H9 (cell line): Measurements from ENCODE around the gene ARHGEF39. TPM values are rescaled to one million over a fixed set of nuclear protein-coding genes. Genes with fewer than 3 reads are reported as not detected.

Experiments used
- DNase-seq: peaks from one replicate; pipeline ENCODE4 v3.0.0-alpha.2; 2017
- H2AFZ ChIP-seq: one replicate; pipeline ENCODE4 v1.6.1; 2013; ENCODE audit warnings: mild to moderate bottlenecking, low read length, control low read depth, moderate library complexity
- H2AK5ac ChIP-seq: 2 replicates; pipeline ENCODE4 v1.6.1; 2013; ENCODE audit warnings: low read length, control low read depth, mixed read lengths; ENCODE audit not compliant: insufficient read length
- H2BK120ac ChIP-seq: one replicate; pipeline ENCODE4 v1.6.1; 2013; ENCODE audit warnings: low read depth, mild to moderate bottlenecking, low read length, control low read depth, inconsistent platforms; ENCODE audit not compliant: poor library complexity, severe bottlenecking
- H2BK12ac ChIP-seq: 2 replicates; pipeline ENCODE4 v1.6.1; 2013; ENCODE audit warnings: low read length, control low read depth, mixed read lengths, low read depth; ENCODE audit not compliant: insufficient read length
- H2BK15ac ChIP-seq: 2 replicates; pipeline ENCODE4 v1.6.1; 2013; ENCODE audit warnings: low read depth, low read length, control low read depth
- H2BK20ac ChIP-seq: one replicate; pipeline ENCODE4 v1.6.1; 2013; ENCODE audit warnings: low read depth, mild to moderate bottlenecking, low read length, control low read depth, inconsistent platforms; ENCODE audit not compliant: poor library complexity, severe bottlenecking
- H2BK5ac ChIP-seq: 2 replicates; pipeline ENCODE4 v1.6.1; 2013; ENCODE audit warnings: low read length, control low read depth, mixed read lengths; ENCODE audit not compliant: insufficient read length
- H3K14ac ChIP-seq: 2 replicates; pipeline ENCODE4 v1.6.1; 2013; ENCODE audit warnings: low read length, control low read depth; ENCODE audit not compliant: insufficient read depth
- H3K18ac ChIP-seq: 2 replicates; pipeline ENCODE4 v1.6.1; 2013; ENCODE audit warnings: low read depth, mild to moderate bottlenecking, mixed read lengths, low read length, control low read depth; ENCODE audit not compliant: insufficient read length
- H3K23ac ChIP-seq: 2 replicates; pipeline ENCODE4 v1.6.1; 2013; ENCODE audit warnings: low read length, control low read depth, mixed read lengths, low read depth; ENCODE audit not compliant: insufficient read length
- H3K23me2 ChIP-seq: 2 replicates; pipeline ENCODE4 v1.6.1; 2013; ENCODE audit warnings: low read depth, mild to moderate bottlenecking, mixed read lengths, low read length, control low read depth; ENCODE audit not compliant: insufficient read length, poor library complexity, severe bottlenecking
- H3K27ac ChIP-seq: 2 replicates; pipeline ENCODE4 v1.5.1; 2013; ENCODE audit warnings: low read length, control low read depth, mixed read lengths, low read depth; ENCODE audit not compliant: insufficient read length
- H3K27me3 ChIP-seq: 2 replicates; pipeline ENCODE4 v1.6.1; 2013; ENCODE audit warnings: low read length, control low read depth, inconsistent platforms; ENCODE audit not compliant: insufficient read depth
- H3K4ac ChIP-seq: 2 replicates; pipeline ENCODE4 v1.6.1; 2013; ENCODE audit warnings: low read depth, mild to moderate bottlenecking, control low read depth, inconsistent platforms, low read length, moderate library complexity
- H3K4me1 ChIP-seq: 2 replicates; pipeline ENCODE4 v1.6.1; 2013; ENCODE audit warnings: low read length, control low read depth, inconsistent platforms; ENCODE audit not compliant: insufficient read depth
- H3K4me2 ChIP-seq: 2 replicates; pipeline ENCODE4 v1.6.1; 2013; ENCODE audit warnings: low read length, control low read depth, mixed read lengths; ENCODE audit not compliant: insufficient read length, insufficient read depth
- H3K56ac ChIP-seq: 2 replicates; pipeline ENCODE4 v1.6.1; 2013; ENCODE audit warnings: low read depth, mild to moderate bottlenecking, mixed read lengths, low read length, control low read depth; ENCODE audit not compliant: insufficient read length
- H3K79me1 ChIP-seq: 2 replicates; pipeline ENCODE4 v1.6.1; 2013; ENCODE audit warnings: low read depth, mild to moderate bottlenecking, moderate library complexity, low read length, control low read depth, inconsistent platforms; ENCODE audit not compliant: insufficient read depth, poor library complexity, severe bottlenecking
- H3K79me2 ChIP-seq: 2 replicates; pipeline ENCODE4 v1.6.1; 2013; ENCODE audit warnings: low read length, control low read depth, inconsistent platforms; ENCODE audit not compliant: insufficient read depth
- H3K9ac ChIP-seq: 2 replicates; pipeline ENCODE4 v1.6.1; 2013; ENCODE audit warnings: low read length, control low read depth, mixed read lengths; ENCODE audit not compliant: insufficient read length; ENCODE audit errors: extremely low read depth
- H3K9me3 ChIP-seq: one replicate; pipeline ENCODE4 v1.6.1; 2013; ENCODE audit warnings: low read depth, low read length, inconsistent platforms; ENCODE audit not compliant: control insufficient read depth
- H3T11ph ChIP-seq: one replicate; pipeline ENCODE4 v1.6.1; 2013; ENCODE audit warnings: mild to moderate bottlenecking, low read length, control low read depth, inconsistent platforms
- H4K20me1 ChIP-seq: one replicate; pipeline ENCODE4 v1.6.1; 2013; ENCODE audit not compliant: control insufficient read depth, insufficient read length, insufficient read depth
- H4K5ac ChIP-seq: 2 replicates; pipeline ENCODE4 v1.6.1; 2013; ENCODE audit warnings: low read depth, mild to moderate bottlenecking, mixed read lengths, low read length, control low read depth; ENCODE audit not compliant: insufficient read length
- H4K8ac ChIP-seq: replicated peaks from 2 replicates; pipeline ENCODE4 v1.6.1; 2013; ENCODE audit warnings: low read length, control low read depth, mixed read lengths, low read depth; ENCODE audit not compliant: insufficient read length
- H4K91ac ChIP-seq: 2 replicates; pipeline ENCODE4 v1.6.1; 2013; ENCODE audit warnings: low read depth, mild to moderate bottlenecking, moderate library complexity, mixed read lengths, low read length, control low read depth; ENCODE audit not compliant: insufficient read length
- H3K27ac Mint-ChIP-seq, 3 experiments: 2 replicates in 2 of 3; 3 replicates in 1 of 3; pipeline ENCODE4 v1.8.0; 2020 to 2021; ENCODE audit warnings: mixed read lengths in 3 of 3, mild to moderate bottlenecking in 1 of 3, moderate library complexity in 1 of 3
- H3K27me3 Mint-ChIP-seq: 2 replicates; pipeline ENCODE4 v1.8.0; 2021; ENCODE audit warnings: low read depth, mild to moderate bottlenecking, moderate library complexity, mixed read lengths
- H3K36me3 Mint-ChIP-seq, 3 experiments: 2 replicates in 2 of 3; 3 replicates in 1 of 3; pipeline ENCODE4 v1.8.0; 2020 to 2021; ENCODE audit warnings: low read depth in 3 of 3, mixed read lengths in 3 of 3; ENCODE audit not compliant: insufficient read depth in 1 of 3
- H3K4me1 Mint-ChIP-seq, 2 experiments: 2 replicates each; pipeline ENCODE4 v1.8.0; 2020; ENCODE audit warnings: mixed read lengths in 2 of 2
- H3K4me3 Mint-ChIP-seq, 2 experiments: 2 replicates in 1 of 2; 3 replicates in 1 of 2; pipeline ENCODE4 v1.8.0; 2020 to 2021; ENCODE audit warnings: mild to moderate bottlenecking in 2 of 2, mixed read lengths in 2 of 2, moderate library complexity in 1 of 2
- H3K9me3 Mint-ChIP-seq, 2 experiments: 2 replicates in 1 of 2; 3 replicates in 1 of 2; pipeline ENCODE4 v1.8.0; 2020; ENCODE audit warnings: mild to moderate bottlenecking in 2 of 2, mixed read lengths in 2 of 2, moderate library complexity in 1 of 2
- CTCF ChIP-seq: fragments of 200-600 bp; sonication (generic); conservative IDR thresholded peaks from 3 replicates; pipeline ENCODE4 v1.8.0; 2021; ENCODE audit warnings: antibody characterized with exemption, mild to moderate bottlenecking
- WGBS: extraction: QIAGEN DNeasy Blood & Tissue Kit; methylation state at CpG from one replicate; pipeline ENCODE4 v1.1.7; 2013; ENCODE audit warnings: missing lambda C conversion rate, low lambda C conversion rate, mixed read lengths; ENCODE audit not compliant: insufficient read length; ENCODE audit errors: extremely low coverage; 5-methylcytosine and 5-hydroxymethylcytosine counted together
- total RNA-seq: library from RNA; stranded (reverse); gene quantifications from 2 replicates; pipeline ENCODE4 v1.2.1, GENCODE V29; 2021

Gene ARHGEF39
- total RNA-seq, 1 experiment from 2014 or later, result 24.4 TPM

GRCh38 chr9:35696520-35697215, 31.7 kb upstream of the ARHGEF39 start:
- H3K27ac Mint-ChIP-seq, result peak overlapping the region in 1 of 3 experiments; percentile 45; a peak in 2 of 7 replicates
- Histone ChIP-seq H3K9me3 (no peaks in the 10 kb centered on the region), H4K5ac (no peak overlapping the region), H4K8ac (no peak overlapping the region), H3K18ac (no peak overlapping the region), H3T11ph (no peak overlapping the region), H3K79me2 (no peaks in the 10 kb centered on the region), H3K27me3 (no peaks in the 10 kb centered on the region), H2BK20ac (no peak overlapping the region), H3K9ac (no peak overlapping the region), H3K4me1 (no peaks in the 10 kb centered on the region), H3K14ac (no peak overlapping the region), H4K91ac (no peak overlapping the region), H2BK120ac (no peak overlapping the region), H2BK15ac (no peak overlapping the region), H2BK5ac (no peak overlapping the region), H3K56ac (no peak overlapping the region), H2AFZ (no peak overlapping the region), H2AK5ac (no peak overlapping the region), H3K4me2 (no peak overlapping the region), H3K27ac (no peak overlapping the region), H3K23me2 (no peaks in the 10 kb centered on the region), H2BK12ac (no peak overlapping the region), H3K4ac (no peak overlapping the region), H4K20me1 (no peaks in the 10 kb centered on the region), H3K79me1 (no peaks in the 10 kb centered on the region), H3K23ac (no peak overlapping the region)
- WGBS, result no CpG with 5 or more reads among the region's 9 CpGs
- no peak overlapping the region; a peak in 1 of 5 replicates for H3K4me3 Mint-ChIP-seq
- TF ChIP-seq CTCF, result peak; percentile 93
- no peaks in the 10 kb centered on the region; the same call in 1 of the 2 replicates for H3K27me3 Mint-ChIP-seq
- peak; percentile 80 for DNase-seq
- peaks cover 2 to 10% (median 5%) of the 10 kb centered on the region in 3 experiments; a peak in 6 of 7 replicates for H3K36me3 Mint-ChIP-seq
- peaks cover 4 to 5% of the 10 kb centered on the region in 2 experiments for H3K4me1 Mint-ChIP-seq
- no peaks in the 10 kb centered on the region for H3K9me3 Mint-ChIP-seq
